Activated CD4-positive, alpha-beta memory T cell treated with anti-CD3 and anti-CD28 coated beads, Interleukin-2, amount 10 ng/mL, durations not matched to agents 7 days and 5 days (primary cell): ENCODE results near the gene C13orf46. TPM values are rescaled to one million over a fixed set of nuclear protein-coding genes. Genes with fewer than 3 reads are reported as not detected.

Experiments used
- CTCF ChIA-PET: fragments of 350-600 bp; sonication (Branson Sonifier 250); formaldehyde crosslinking; loops from one replicate; lab custom pipeline; 2021; ENCODE audit warnings: antibody characterized with exemption, inconsistent platforms; lab: Charles Lee
- POLR2A ChIA-PET: fragments of 350-600 bp; sonication (Branson Sonifier 250); formaldehyde crosslinking; loops from one replicate; lab custom pipeline; 2021; ENCODE audit warnings: antibody characterized with exemption; lab: Charles Lee
- DNase-seq: peaks from one replicate; pipeline ENCODE4 v3.0.0-alpha.2; 2020
- H3K27ac Mint-ChIP-seq: one replicate; pipeline ENCODE4 v1.8.0; 2021; ENCODE audit warnings: mild to moderate bottlenecking, mixed read lengths
- H3K27me3 Mint-ChIP-seq: one replicate; pipeline ENCODE4 v1.8.0; 2021; ENCODE audit warnings: mixed read lengths
- H3K36me3 Mint-ChIP-seq: one replicate; pipeline ENCODE4 v1.8.0; 2021; ENCODE audit warnings: low read depth, mixed read lengths
- H3K4me1 Mint-ChIP-seq: one replicate; pipeline ENCODE4 v1.8.0; 2021; ENCODE audit warnings: mixed read lengths
- H3K4me3 Mint-ChIP-seq: one replicate; pipeline ENCODE4 v1.8.0; 2021; ENCODE audit warnings: mild to moderate bottlenecking, mixed read lengths
- H3K9me3 Mint-ChIP-seq: one replicate; pipeline ENCODE4 v1.8.0; 2021; ENCODE audit warnings: mixed read lengths
- total RNA-seq, 2 experiments: library from RNA; stranded (reverse); gene quantifications; one replicate each; pipeline ENCODE4 v1.2.3, GENCODE V29; 2021

Gene C13orf46
- total RNA-seq, 2 experiments from 2014 or later = 2.5 to 2.9 TPM

DNA sequence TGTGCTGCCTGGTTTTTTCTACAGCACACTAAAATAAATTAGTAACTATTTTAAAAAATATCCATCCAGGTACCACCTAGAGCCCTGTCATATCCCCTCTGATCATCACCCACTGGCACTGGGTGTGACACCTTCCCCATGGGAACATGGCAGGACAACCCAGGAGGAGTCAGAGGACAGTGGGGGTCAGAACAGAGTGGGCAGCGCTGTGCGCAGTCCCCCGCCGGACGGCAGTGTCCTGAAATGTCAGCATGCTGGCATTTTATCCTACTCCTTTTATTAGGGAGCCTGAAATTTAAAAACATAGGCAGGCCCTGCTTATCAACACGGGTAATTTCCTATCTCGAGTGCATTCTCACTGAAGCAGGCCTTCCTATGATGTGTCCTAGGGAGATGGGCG lies 67.9 kb downstream of the C13orf46 start:
- Mint-ChIP-seq H3K4me3 (no peak overlapping the region), H3K9me3 (no peaks in the 10 kb centered on the region), H3K27me3 (peaks cover 29% of the 10 kb centered on the region), H3K36me3 (no peaks in the 10 kb centered on the region), H3K4me1 (peaks cover 2% of the 10 kb centered on the region), H3K27ac (no peak overlapping the region)
- ChIA-PET POLR2A (no interaction called here), CTCF (no interaction called here)
- DNase-seq = no peak

DNA sequence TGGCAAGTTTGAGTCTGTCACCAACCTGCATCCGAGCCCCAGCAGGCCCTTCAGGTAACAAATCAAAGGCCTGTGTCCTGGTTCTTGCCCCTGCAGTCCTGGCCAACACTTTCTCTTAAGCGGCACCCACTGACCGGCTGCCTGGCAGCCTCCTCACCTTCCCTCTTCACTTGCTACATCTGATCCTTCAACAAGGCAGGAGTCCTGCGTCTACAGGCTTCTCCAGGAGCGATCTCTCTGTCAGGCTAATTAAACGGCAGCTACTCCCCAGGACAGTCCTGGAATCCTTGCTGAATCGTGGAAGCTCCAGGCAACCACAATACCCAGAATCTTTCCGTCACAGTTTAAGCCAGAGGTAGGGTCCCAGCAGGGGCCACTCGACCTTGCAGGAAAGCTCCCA lies 68.9 kb downstream of the C13orf46 start:
- DNase-seq = no peak
- ChIA-PET POLR2A (no interaction called here), CTCF (no interaction called here)
- no peaks in the 10 kb centered on the region for H3K9me3 Mint-ChIP-seq
- no peaks in the 10 kb centered on the region for H3K36me3 Mint-ChIP-seq
- H3K4me3 Mint-ChIP-seq = no peak overlapping the region
- peaks cover 2% of the 10 kb centered on the region for H3K4me1 Mint-ChIP-seq
- H3K27me3 Mint-ChIP-seq = peaks cover 23% of the 10 kb centered on the region
- no peak overlapping the region for H3K27ac Mint-ChIP-seq

DNA sequence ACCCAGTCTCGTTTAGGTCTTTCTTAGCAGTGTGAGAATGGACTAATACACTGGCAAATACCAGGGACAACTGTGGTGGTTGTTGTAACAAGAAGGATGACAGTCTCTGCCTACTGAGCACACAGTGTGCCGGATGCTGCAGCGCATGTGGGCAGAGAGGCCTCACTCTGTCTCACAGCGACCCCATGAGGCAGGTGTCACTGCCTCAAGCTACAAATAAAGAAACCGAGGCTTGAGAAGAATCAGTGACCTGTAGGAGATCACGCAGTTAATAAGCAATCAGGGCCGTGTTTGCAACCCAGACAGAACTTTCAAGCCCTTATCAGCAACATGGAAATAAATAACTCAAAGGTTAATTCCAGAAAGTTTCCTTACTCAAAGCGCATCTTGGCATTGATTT lies 69.5 kb downstream of the C13orf46 start:
- ChIA-PET POLR2A (interaction anchor here (0.6 kb wide), 1 partner anchor 28 kb away, joined by 3 read pairs; no protein-coding TSS in a partner anchor), CTCF (no interaction called here)
- peak; percentile 37 for DNase-seq
- no peak overlapping the region for H3K4me3 Mint-ChIP-seq
- H3K36me3 Mint-ChIP-seq = no peaks in the 10 kb centered on the region
- H3K27me3 Mint-ChIP-seq = peaks cover 20% of the 10 kb centered on the region
- peaks cover 2% of the 10 kb centered on the region for H3K4me1 Mint-ChIP-seq
- H3K27ac Mint-ChIP-seq = no peak overlapping the region
- H3K9me3 Mint-ChIP-seq = no peaks in the 10 kb centered on the region

GRCh38 chr13:113903912-113904311 lies 70.0 kb downstream of the C13orf46 start:
- DNase-seq = no peak
- Mint-ChIP-seq H3K27me3 (peaks cover 15% of the 10 kb centered on the region), H3K9me3 (no peaks in the 10 kb centered on the region), H3K4me3 (no peak overlapping the region), H3K27ac (no peak overlapping the region), H3K36me3 (no peaks in the 10 kb centered on the region), H3K4me1 (no peaks in the 10 kb centered on the region)
- CTCF ChIA-PET = no interaction called here
- POLR2A ChIA-PET = interaction anchor here (0.6 kb wide), 1 partner anchor 28 kb away, joined by 3 read pairs; no protein-coding TSS in a partner anchor

Other genes with a start within 250 kb of the C13orf46 start
- gene TMEM255B, start 214.8 kb downstream of the C13orf46 start, total RNA-seq = under 1 TPM; 0.63 to 0.91 TPM
- 1 to 10 TPM; 1.3 to 1.8 TPM for gene GAS6, start 110.0 kb downstream of the C13orf46 start, total RNA-seq
- gene RASA3, start 158.5 kb upstream of the C13orf46 start, total RNA-seq = 10 to 100 TPM; 97.2 to 99.3 TPM
- not detected for gene CFAP97D2, start 205.2 kb upstream of the C13orf46 start, total RNA-seq